GM21737 (cell line): ENCODE measurements around the gene YY1.
A peak's percentile ranks its signal among the peaks of the same experiment; 100 is the strongest.
"Not testable (repeated sequence)": the region's sequence is repeated elsewhere in the genome, so short reads cannot be mapped to it uniquely, and the experiment has no call there.

Experiments used
- ATAC-seq: cut with Tn5 transposase; IDR thresholded peaks from one replicate; pipeline ENCODE4 v1.9.1; 2021; ENCODE audit warnings: mild to moderate bottlenecking, moderate library complexity; ENCODE audit not compliant: unreplicated experiment

The YY1 gene

GRCh38 chr14:100312110-100312876, 73.3 kb downstream of the YY1 start:
- not testable (repeated sequence) for ATAC-seq

- ATAC-seq: no peak
Observed at GRCh38 chr14:100312877-100313400, 74.0 kb downstream of the YY1 start.

GRCh38 chr14:100313464-100314230, 74.7 kb downstream of the YY1 start:
- no peak for ATAC-seq

- ATAC-seq: no peak
Observed at GRCh38 chr14:100314724-100315123, 75.8 kb downstream of the YY1 start.

- ATAC-seq: no peak
Observed at GRCh38 chr14:100317389-100317788, 78.4 kb downstream of the YY1 start.

- ATAC-seq: peak; percentile 79
Observed at GRCh38 chr14:100317912-100318808, 79.2 kb downstream of the YY1 start.

GRCh38 chr14:100320157-100320856, 81.4 kb downstream of the YY1 start:
- ATAC-seq: no peak

GRCh38 chr14:100321473-100322137, 82.7 kb downstream of the YY1 start:
- no peak for ATAC-seq

GRCh38 chr14:100322138-100322957, 83.4 kb downstream of the YY1 start:
- ATAC-seq: no peak

- ATAC-seq: no peak
Observed at GRCh38 chr14:100323121-100323941, 84.4 kb downstream of the YY1 start, which contains the start of gene SLC25A47. Gene SLC25A47 (plus strand): TSS chr14:100323339. CDS start chr14:100323415, 76 bp downstream.

- ATAC-seq: no peak
Observed at GRCh38 chr14:100323942-100324307, 85.0 kb downstream of the YY1 start.

GRCh38 chr14:100325231-100325632, 86.3 kb downstream of the YY1 start:
- ATAC-seq: no peak

- ATAC-seq: no peak
Observed at GRCh38 chr14:100325958-100326357, 87.0 kb downstream of the YY1 start.

GRCh38 chr14:100327128-100327527, 88.2 kb downstream of the YY1 start:
- ATAC-seq: no peak

GRCh38 chr14:100328495-100329163, 89.7 kb downstream of the YY1 start:
- no peak for ATAC-seq

GRCh38 chr14:100329233-100330006, 90.5 kb downstream of the YY1 start:
- ATAC-seq: no peak

- no peak for ATAC-seq
Observed at GRCh38 chr14:100330007-100330344, 91.0 kb downstream of the YY1 start.
